Activated CD8-positive, alpha-beta T cell treated with anti-CD3 and anti-CD28 coated beads, Interleukin-2, amount 10 ng/mL, durations not matched to agents 7 days and 5 days (primary cell): ENCODE results near the gene PELO. TPM values are rescaled to one million over a fixed set of nuclear protein-coding genes. Genes with fewer than 3 reads are reported as not detected.

Experiments used
- ATAC-seq: fragments of 150-1000 bp; cut with Tn5 transposase; one replicate; pipeline ENCODE4 v1.10.0; 2021; ENCODE audit warnings: moderate library complexity
- CTCF ChIA-PET: fragments of 350-600 bp; sonication (Branson Sonifier 250); formaldehyde crosslinking; loops from one replicate; lab custom pipeline; 2021; ENCODE audit warnings: antibody characterized with exemption; lab: Charles Lee
- POLR2A ChIA-PET: fragments of 350-600 bp; sonication (Branson Sonifier 250); formaldehyde crosslinking; loops from one replicate; lab custom pipeline; 2021; ENCODE audit warnings: antibody characterized with exemption; lab: Charles Lee
- DNase-seq: peaks from one replicate; pipeline ENCODE4 v3.0.0-alpha.2; 2020
- H3K27ac Mint-ChIP-seq: one replicate; pipeline ENCODE4 v1.8.0; 2021; ENCODE audit warnings: mild to moderate bottlenecking, mixed read lengths
- H3K27me3 Mint-ChIP-seq: one replicate; pipeline ENCODE4 v1.8.0; 2021; ENCODE audit warnings: low read depth, mixed read lengths
- H3K36me3 Mint-ChIP-seq: one replicate; pipeline ENCODE4 v1.8.0; 2021; ENCODE audit warnings: low read depth, mixed read lengths
- H3K4me1 Mint-ChIP-seq: one replicate; pipeline ENCODE4 v1.8.0; 2021; ENCODE audit warnings: low read depth, mixed read lengths
- H3K4me3 Mint-ChIP-seq: one replicate; pipeline ENCODE4 v1.8.0; 2021; ENCODE audit warnings: mild to moderate bottlenecking, mixed read lengths
- H3K9me3 Mint-ChIP-seq: one replicate; pipeline ENCODE4 v1.8.0; 2022; ENCODE audit warnings: mixed read lengths; ENCODE audit not compliant: insufficient read depth
- total RNA-seq, 2 experiments: library from RNA; stranded (reverse); gene quantifications; one replicate each; pipeline ENCODE4 v1.2.3, GENCODE V29; 2021

The PELO gene
- total RNA-seq, 2 experiments from 2014 or later = 22.9 to 25.7 TPM

DNA sequence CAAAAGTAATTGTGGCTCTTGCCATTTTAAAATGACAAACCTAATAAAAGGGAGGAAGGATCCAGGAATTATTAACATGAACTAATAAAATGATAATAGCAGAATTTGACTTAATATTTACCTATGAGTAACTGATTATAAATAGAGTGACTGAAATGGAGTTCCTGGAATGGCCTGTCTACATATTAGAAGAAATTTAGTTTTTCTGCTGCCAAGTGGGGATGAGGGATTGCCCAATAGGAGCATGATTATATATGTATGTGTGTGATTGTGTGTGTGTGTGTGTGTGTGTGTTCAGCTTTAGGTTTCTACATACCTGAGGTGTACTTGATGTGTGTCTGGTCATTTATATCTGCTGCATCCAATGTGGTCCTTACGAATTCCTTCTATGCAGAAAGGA, 36.6 kb upstream of the PELO start:
- peaks cover 12% of the 10 kb centered on the region for H3K36me3 Mint-ChIP-seq
- ChIA-PET CTCF (no interaction called here), POLR2A (no interaction called here)
- peaks cover 5% of the 10 kb centered on the region for H3K9me3 Mint-ChIP-seq
- no peak overlapping the region for H3K27ac Mint-ChIP-seq
- DNase-seq = no peak
- no peaks in the 10 kb centered on the region for H3K27me3 Mint-ChIP-seq
- ATAC-seq = no peak
- peaks cover 32% of the 10 kb centered on the region for H3K4me1 Mint-ChIP-seq
- H3K4me3 Mint-ChIP-seq = no peak overlapping the region

DNA sequence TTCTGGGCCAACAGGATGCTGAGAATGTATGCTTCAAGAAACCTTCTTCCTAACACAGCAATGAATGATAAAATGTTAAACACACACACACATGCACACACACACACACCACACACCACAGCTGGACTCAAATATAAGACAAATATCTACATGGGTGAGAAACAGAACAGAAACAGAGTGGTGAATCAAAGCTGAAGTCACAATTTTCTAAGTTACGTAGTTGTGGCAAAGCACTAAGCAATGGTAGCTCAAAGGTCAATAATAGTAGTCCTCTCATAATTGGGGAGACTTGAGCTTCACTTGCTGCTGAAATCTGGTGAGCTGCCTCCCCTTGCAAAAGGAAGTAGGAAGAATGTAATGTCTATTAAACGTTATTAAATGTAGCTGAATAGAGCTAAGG, 33.7 kb upstream of the PELO start:
- Mint-ChIP-seq H3K36me3 (peaks cover 2% of the 10 kb centered on the region), H3K9me3 (no peaks in the 10 kb centered on the region), H3K27ac (no peak overlapping the region), H3K4me3 (no peak overlapping the region), H3K27me3 (no peaks in the 10 kb centered on the region), H3K4me1 (peaks cover 16% of the 10 kb centered on the region)
- CTCF ChIA-PET = interaction anchor here (1.1 to 1.7 kb wide), 6 partner anchors 9 to 162 kb away, joined by 3 to 4 read pairs (median 3); no protein-coding TSS in a partner anchor
- ATAC-seq (no peak), DNase-seq (no peak)
- POLR2A ChIA-PET = no interaction called here

DNA sequence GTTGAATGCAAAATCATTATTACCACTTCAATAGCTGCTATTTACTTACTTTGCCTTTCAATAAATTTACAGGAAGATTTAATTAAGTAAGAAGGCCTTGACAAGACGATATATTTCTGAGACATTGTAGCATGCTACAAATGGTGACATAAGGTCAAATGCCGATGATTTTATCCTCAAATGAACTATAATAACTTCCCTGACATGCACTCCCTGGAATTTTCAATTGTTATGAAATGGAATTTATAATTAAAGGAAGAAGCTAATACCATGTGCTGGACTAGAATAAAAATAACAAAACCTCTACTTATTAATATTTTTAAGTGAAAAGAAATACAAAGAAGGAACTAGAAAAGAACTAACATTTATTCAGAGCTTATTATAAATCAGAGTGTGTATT, 30.2 kb upstream of the PELO start:
- ChIA-PET POLR2A (no interaction called here), CTCF (interaction anchor here (1.5 kb wide), 1 partner anchor 17 kb away, joined by 6 read pairs; no protein-coding TSS in a partner anchor)
- H3K36me3 Mint-ChIP-seq = no peaks in the 10 kb centered on the region
- H3K4me3 Mint-ChIP-seq = no peak overlapping the region
- H3K4me1 Mint-ChIP-seq = peaks cover 7% of the 10 kb centered on the region
- H3K27me3 Mint-ChIP-seq = no peaks in the 10 kb centered on the region
- H3K27ac Mint-ChIP-seq = no peak overlapping the region
- no peaks in the 10 kb centered on the region for H3K9me3 Mint-ChIP-seq
- DNase-seq (no peak), ATAC-seq (no peak)

- Mint-ChIP-seq H3K27ac (no peak overlapping the region), H3K9me3 (no peaks in the 10 kb centered on the region), H3K4me3 (no peak overlapping the region), H3K27me3 (no peaks in the 10 kb centered on the region), H3K4me1 (peaks cover 7% of the 10 kb centered on the region), H3K36me3 (peaks cover 2% of the 10 kb centered on the region)
- no peak for DNase-seq
- POLR2A ChIA-PET = interaction anchor here (1.1 kb wide), 1 partner anchor 18 kb away, joined by 3 read pairs; no protein-coding TSS in a partner anchor
- CTCF ChIA-PET = interaction anchor here (1.2 to 1.9 kb wide), 3 partner anchors 8 to 16 kb away, joined by 3 to 9 read pairs (median 6); no protein-coding TSS in a partner anchor
- no peak for ATAC-seq
Observed at GRCh38 chr5:52758014-52758413, 29.7 kb upstream of the PELO start.

DNA sequence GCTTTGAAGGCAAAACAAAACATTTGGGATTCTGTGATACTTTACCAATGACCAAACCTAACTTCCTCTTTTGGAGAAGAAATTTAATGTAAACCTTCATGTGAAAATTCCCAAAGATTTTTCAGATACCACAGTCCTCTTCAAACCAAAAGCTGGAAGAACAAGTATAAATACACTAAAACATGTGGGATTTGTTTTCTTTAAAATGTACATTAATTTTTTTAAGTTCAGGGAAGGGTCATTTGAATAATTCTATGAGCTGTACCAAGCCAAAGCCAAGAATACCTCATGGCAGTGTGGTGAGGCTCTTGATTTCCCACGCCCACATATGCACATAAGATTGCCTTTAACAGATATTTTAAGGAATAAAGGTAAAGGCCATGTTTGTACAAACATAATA, 28.4 kb upstream of the PELO start:
- Mint-ChIP-seq H3K9me3 (no peaks in the 10 kb centered on the region), H3K36me3 (peaks cover 5% of the 10 kb centered on the region), H3K27ac (no peak overlapping the region), H3K4me3 (no peak overlapping the region), H3K4me1 (peaks cover 8% of the 10 kb centered on the region), H3K27me3 (no peaks in the 10 kb centered on the region)
- CTCF ChIA-PET = interaction anchor here (1.1 to 1.9 kb wide), 3 partner anchors 8 to 17 kb away, joined by 3 to 9 read pairs (median 3); no protein-coding TSS in a partner anchor
- POLR2A ChIA-PET = interaction anchor here (1.1 kb wide), 1 partner anchor 20 kb away, joined by 3 read pairs; no protein-coding TSS in a partner anchor
- ATAC-seq = no peak
- no peak for DNase-seq

GRCh38 chr5:52760695-52761366, 26.9 kb upstream of the PELO start:
- ChIA-PET CTCF (no interaction called here), POLR2A (no interaction called here)
- H3K9me3 Mint-ChIP-seq = peaks cover 6% of the 10 kb centered on the region
- DNase-seq = no peak
- no peak overlapping the region for H3K27ac Mint-ChIP-seq
- no peak for ATAC-seq
- peaks cover 5% of the 10 kb centered on the region for H3K36me3 Mint-ChIP-seq
- H3K4me1 Mint-ChIP-seq = peaks cover 10% of the 10 kb centered on the region
- H3K27me3 Mint-ChIP-seq = no peaks in the 10 kb centered on the region
- H3K4me3 Mint-ChIP-seq = no peak overlapping the region

DNA sequence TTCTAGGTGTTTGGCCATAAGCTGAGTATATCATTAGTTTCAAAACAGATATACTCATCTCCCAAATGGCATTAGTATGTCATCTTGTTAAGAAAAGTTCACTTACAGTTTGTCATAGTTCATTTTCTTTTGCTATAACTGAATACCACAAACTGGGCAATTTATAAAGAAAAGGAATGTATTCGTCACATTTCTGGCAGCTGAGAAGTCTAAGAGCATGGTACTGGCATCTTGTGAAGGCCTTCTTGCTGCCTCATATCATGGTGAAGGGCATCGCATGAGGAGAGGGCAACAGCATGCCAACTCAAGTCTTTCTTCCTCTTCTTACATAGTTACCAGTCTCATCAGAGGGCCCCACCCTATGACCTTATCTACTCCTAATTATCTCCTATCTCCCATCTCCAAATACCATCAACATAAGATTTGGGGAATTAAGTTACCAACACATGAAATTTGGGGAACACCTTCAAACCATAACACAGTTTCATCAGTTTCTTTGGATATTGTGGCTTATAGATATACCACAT, 20.4 kb upstream of the PELO start:
- H3K9me3 Mint-ChIP-seq = peaks cover 16% of the 10 kb centered on the region
- DNase-seq (no peak), ATAC-seq (no peak)
- H3K27ac Mint-ChIP-seq = peak overlapping the region; percentile 20
- POLR2A ChIA-PET = interaction anchor here (1.0 kb wide), 1 partner anchor 33 kb away, joined by 3 read pairs; no protein-coding TSS in a partner anchor
- no peaks in the 10 kb centered on the region for H3K27me3 Mint-ChIP-seq
- H3K4me1 Mint-ChIP-seq = peaks cover 54% of the 10 kb centered on the region
- CTCF ChIA-PET = interaction anchor here (0.9 to 2.1 kb wide), 7 partner anchors 8 to 75 kb away, joined by 3 to 9 read pairs (median 6); no protein-coding TSS in a partner anchor
- peaks cover 14% of the 10 kb centered on the region for H3K36me3 Mint-ChIP-seq
- no peak overlapping the region for H3K4me3 Mint-ChIP-seq

- ChIA-PET CTCF (interaction anchor here (0.7 to 2.1 kb wide), 8 partner anchors 9 to 75 kb away, joined by 3 to 9 read pairs (median 4); no protein-coding TSS in a partner anchor), POLR2A (interaction anchor here (1.0 to 1.1 kb wide), 2 partner anchors 8 to 33 kb away, joined by 3 read pairs; no protein-coding TSS in a partner anchor)
- DNase-seq (no peak), ATAC-seq (no peak)
- H3K36me3 Mint-ChIP-seq = peaks cover 15% of the 10 kb centered on the region
- no peak overlapping the region for H3K4me3 Mint-ChIP-seq
- H3K9me3 Mint-ChIP-seq = peaks cover 16% of the 10 kb centered on the region
- peak overlapping the region; percentile 8 for H3K27ac Mint-ChIP-seq
- peaks cover 61% of the 10 kb centered on the region for H3K4me1 Mint-ChIP-seq
- H3K27me3 Mint-ChIP-seq = no peaks in the 10 kb centered on the region
Observed at GRCh38 chr5:52767766-52768480, 19.8 kb upstream of the PELO start.

DNA sequence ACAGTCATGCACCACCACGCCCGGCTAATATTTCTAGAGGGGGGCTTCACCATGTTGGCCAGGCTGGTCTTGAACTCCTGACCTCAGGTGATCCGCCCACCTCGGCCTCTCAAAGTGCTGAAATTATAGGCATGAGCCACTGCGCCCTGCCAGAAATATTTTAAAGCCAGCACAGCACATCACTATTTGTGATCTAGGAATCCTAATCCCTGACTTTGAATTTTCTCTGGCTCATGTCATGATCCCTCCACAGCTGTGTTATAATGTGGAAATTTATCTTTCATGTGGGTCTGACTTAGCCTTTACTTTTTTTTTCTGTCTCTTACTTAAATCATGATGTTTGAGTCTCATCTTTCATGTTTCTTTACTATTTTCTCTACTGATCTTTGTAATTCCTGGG, 18.7 kb upstream of the PELO start:
- peaks cover 16% of the 10 kb centered on the region for H3K9me3 Mint-ChIP-seq
- no peak overlapping the region for H3K27ac Mint-ChIP-seq
- POLR2A ChIA-PET = interaction anchor here (1.1 kb wide), 1 partner anchor 9 kb away, joined by 3 read pairs; no protein-coding TSS in a partner anchor
- H3K36me3 Mint-ChIP-seq = peaks cover 12% of the 10 kb centered on the region
- CTCF ChIA-PET = interaction anchor here (1.6 to 2.1 kb wide), 2 partner anchors 30 to 76 kb away, joined by 4 to 8 read pairs; no protein-coding TSS in a partner anchor
- no peak for DNase-seq
- H3K4me1 Mint-ChIP-seq = peaks cover 67% of the 10 kb centered on the region
- ATAC-seq = no peak
- H3K27me3 Mint-ChIP-seq = no peaks in the 10 kb centered on the region
- no peak overlapping the region for H3K4me3 Mint-ChIP-seq

DNA sequence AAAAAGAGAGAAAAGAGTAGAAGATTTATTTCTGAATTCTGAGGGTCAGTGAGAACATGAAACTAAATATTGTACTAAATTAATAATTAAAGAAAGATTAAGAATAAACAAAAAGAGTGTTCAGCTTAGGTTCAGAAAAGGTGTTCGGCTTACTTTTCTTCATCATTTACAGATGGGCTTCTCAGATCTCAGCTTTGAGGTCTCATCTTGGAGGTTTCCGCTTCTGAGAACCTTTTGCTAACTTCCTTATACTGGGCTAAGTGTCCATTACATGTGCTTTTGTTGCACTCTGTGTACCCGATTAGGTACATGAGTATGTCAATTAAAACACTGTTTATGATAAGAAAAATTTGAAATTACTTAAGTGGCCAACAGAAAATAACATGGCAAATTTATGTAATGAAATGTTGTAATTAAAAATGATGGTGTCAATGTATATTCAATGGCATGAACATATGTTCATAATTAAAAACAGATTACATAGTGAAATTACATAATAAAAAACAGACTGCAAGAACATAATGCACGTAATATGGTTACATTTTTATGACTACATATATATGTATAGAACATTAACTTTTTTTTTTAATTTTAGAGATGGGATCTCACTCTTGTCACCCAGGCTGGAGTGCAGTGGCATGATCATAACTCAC, 17.3 kb upstream of the PELO start:
- ATAC-seq (no peak), DNase-seq (no peak)
- Mint-ChIP-seq H3K27me3 (no peaks in the 10 kb centered on the region), H3K9me3 (peaks cover 10% of the 10 kb centered on the region), H3K36me3 (peaks cover 13% of the 10 kb centered on the region), H3K4me1 (peaks cover 80% of the 10 kb centered on the region), H3K27ac (peak overlapping the region; percentile 53), H3K4me3 (no peak overlapping the region)
- ChIA-PET POLR2A (no interaction called here), CTCF (no interaction called here)
